ENCODE results near the gene LZTR1. TPM values are rescaled to one million over a fixed set of nuclear protein-coding genes. Genes with fewer than 3 reads are reported as not detected.
"Not testable (repeated sequence)": the region's sequence is repeated elsewhere in the genome, so short reads cannot be mapped to it uniquely, and the experiment has no call there.

The LZTR1 gene
- polyA plus RNA-seq, 4 donors: 22.7 to 38.0 (median 28.7) TPM

- peak; percentile 68 to 78 for DNase-seq
- Histone ChIP-seq H3K27ac (ENCODE audit: low read depth in 1 of 3, low read length in 2 of 3) (peak overlapping the region in 2 of 3 donors; percentile 8 to 47), H3K9me3 (ENCODE audit: control insufficient read depth in 2 of 2, insufficient read depth in 1 of 2, low read depth in 1 of 2, low read length in 1 of 2) (no peaks in the 10 kb centered on the region), H3K36me3 (ENCODE audit: control insufficient read depth in 3 of 3, insufficient read depth in 2 of 3, low read depth in 1 of 3, low read length in 3 of 3) (no peaks in the 10 kb centered on the region), H3K4me3 (ENCODE audit: low read depth in 1 of 3, low read length in 3 of 3) (no peak overlapping the region), H3K4me1 (ENCODE audit: control insufficient read depth in 3 of 3, insufficient read depth in 2 of 3, low read depth in 1 of 3, low read length in 2 of 3) (peaks cover 0 to 32% (median 2%) of the 10 kb centered on the region in 3 donors), H3K27me3 (ENCODE audit: control insufficient read depth in 3 of 3, insufficient read depth in 3 of 3, low read length in 3 of 3) (peaks cover 0 to 17% (median 0%) of the 10 kb centered on the region in 3 donors)
- 50 to 77% (median 55%) methylated on average over 6 of the region's 6 CpGs for WGBS, 3 donors
- FAIRE-seq: no peak
Observed at GRCh38 chr22:21042978-21043859, 61.1 kb downstream of the LZTR1 start.

- WGBS, 3 donors: 76 to 86% (median 78%) methylated on average over 14 to 15 of the region's 15 CpGs
- Histone ChIP-seq H3K9me3 (ENCODE audit: control insufficient read depth in 2 of 2, insufficient read depth in 1 of 2, low read depth in 1 of 2, low read length in 1 of 2) (no peaks in the 10 kb centered on the region), H3K4me3 (ENCODE audit: low read depth in 1 of 3, low read length in 3 of 3) (no peak overlapping the region), H3K36me3 (ENCODE audit: control insufficient read depth in 3 of 3, insufficient read depth in 2 of 3, low read depth in 1 of 3, low read length in 3 of 3) (no peaks in the 10 kb centered on the region), H3K27me3 (ENCODE audit: control insufficient read depth in 3 of 3, insufficient read depth in 3 of 3, low read length in 3 of 3) (peaks cover 0 to 17% (median 0%) of the 10 kb centered on the region in 3 donors), H3K4me1 (ENCODE audit: control insufficient read depth in 3 of 3, insufficient read depth in 2 of 3, low read depth in 1 of 3, low read length in 2 of 3) (peaks cover 0 to 29% (median 2%) of the 10 kb centered on the region in 3 donors), H3K27ac (ENCODE audit: low read depth in 1 of 3, low read length in 2 of 3) (peak overlapping the region in 2 of 3 donors; percentile 17 to 47)
- no peak for DNase-seq
- no peak for FAIRE-seq
Observed at GRCh38 chr22:21043860-21044535, 61.9 kb downstream of the LZTR1 start.

- H3K36me3 ChIP-seq (ENCODE audit: control insufficient read depth in 3 of 3, insufficient read depth in 2 of 3, low read depth in 1 of 3, low read length in 3 of 3): no peaks in the 10 kb centered on the region
- no peaks in the 10 kb centered on the region for H3K9me3 ChIP-seq (ENCODE audit: control insufficient read depth in 2 of 2, insufficient read depth in 1 of 2, low read depth in 1 of 2, low read length in 1 of 2)
- H3K27me3 ChIP-seq (ENCODE audit: control insufficient read depth in 3 of 3, insufficient read depth in 3 of 3, low read length in 3 of 3): peaks cover 0 to 17% (median 0%) of the 10 kb centered on the region in 3 donors
- no peak overlapping the region for H3K27ac ChIP-seq (ENCODE audit: low read depth in 1 of 3, low read length in 2 of 3)
- H3K4me3 ChIP-seq (ENCODE audit: low read depth in 1 of 3, low read length in 3 of 3): peak overlapping the region in 1 of 3 donors; percentile 44
- FAIRE-seq (no peak), DNase-seq (peak in 1 of 2 donors; percentile 19)
- peaks cover 0 to 29% (median 2%) of the 10 kb centered on the region in 3 donors for H3K4me1 ChIP-seq (ENCODE audit: control insufficient read depth in 3 of 3, insufficient read depth in 2 of 3, low read depth in 1 of 3, low read length in 2 of 3)
- 6 to 15% (median 11%) methylated on average over 15 of the region's 15 CpGs for WGBS, 3 donors
Observed at GRCh38 chr22:21044931-21045584, 63.0 kb downstream of the LZTR1 start.

GRCh38 chr22:21045585-21046294 lies 63.6 kb downstream of the LZTR1 start, which contains the start of gene LRRC74B:
Gene LRRC74B, plus strand, starts transcription at chr22:21045946. Its CDS starts 41 bp downstream, at chr22:21045987.
- 7 to 11% (median 11%) methylated on average over 44 to 47 of the region's 47 CpGs for WGBS, 3 donors
- no peak for FAIRE-seq
- peak within 1 kb of the TSS in 1 of 3 donors; percentile 22 for H3K27ac ChIP-seq (ENCODE audit: low read depth in 1 of 3, low read length in 2 of 3)

GRCh38 chr22:21047035-21047661 lies 65.1 kb downstream of the LZTR1 start:
- FAIRE-seq: no peak
- 82 to 87% (median 82%) methylated on average over 14 of the region's 14 CpGs for WGBS, 3 donors

More at GRCh38 chr22:21045585-21046294, 63.6 kb downstream of the LZTR1 start, which contains the start of gene LRRC74B:
- H3K27me3 ChIP-seq (ENCODE audit: control insufficient read depth in 3 of 3, insufficient read depth in 3 of 3, low read length in 3 of 3): peaks cover 0 to 17% (median 0%) of the 10 kb centered on the region in 3 donors
- H3K4me1 ChIP-seq (ENCODE audit: control insufficient read depth in 3 of 3, insufficient read depth in 2 of 3, low read depth in 1 of 3, low read length in 2 of 3): peaks cover 0 to 29% (median 2%) of the 10 kb centered on the region in 3 donors
- DNase-seq: peak; percentile 80 to 90
- no peaks in the 10 kb centered on the region for H3K36me3 ChIP-seq (ENCODE audit: control insufficient read depth in 3 of 3, insufficient read depth in 2 of 3, low read depth in 1 of 3, low read length in 3 of 3)
- H3K4me3 ChIP-seq (ENCODE audit: low read depth in 1 of 3, low read length in 3 of 3): peak within 1 kb of the TSS in 1 of 3 donors; percentile 44
- H3K9me3 ChIP-seq (ENCODE audit: control insufficient read depth in 2 of 2, insufficient read depth in 1 of 2, low read depth in 1 of 2, low read length in 1 of 2): no peaks in the 10 kb centered on the region

GRCh38 chr22:21047730-21048129 lies 65.6 kb downstream of the LZTR1 start:
- no peaks in the 10 kb centered on the region for H3K9me3 ChIP-seq (ENCODE audit: control insufficient read depth in 2 of 2, insufficient read depth in 1 of 2, low read depth in 1 of 2, low read length in 1 of 2)
- peaks cover 0 to 29% (median 2%) of the 10 kb centered on the region in 3 donors for H3K4me1 ChIP-seq (ENCODE audit: control insufficient read depth in 3 of 3, insufficient read depth in 2 of 3, low read depth in 1 of 3, low read length in 2 of 3)
- DNase-seq (no peak), FAIRE-seq (no peak)
- H3K36me3 ChIP-seq (ENCODE audit: control insufficient read depth in 3 of 3, insufficient read depth in 2 of 3, low read depth in 1 of 3, low read length in 3 of 3): no peaks in the 10 kb centered on the region
- WGBS, 3 donors: 61 to 74% (median 65%) methylated on average over 5 to 7 of the region's 7 CpGs
- peaks cover 0 to 17% (median 0%) of the 10 kb centered on the region in 3 donors for H3K27me3 ChIP-seq (ENCODE audit: control insufficient read depth in 3 of 3, insufficient read depth in 3 of 3, low read length in 3 of 3)
- H3K4me3 ChIP-seq (ENCODE audit: low read depth in 1 of 3, low read length in 3 of 3): no peak overlapping the region
- H3K27ac ChIP-seq (ENCODE audit: low read depth in 1 of 3, low read length in 2 of 3): no peak overlapping the region

More at GRCh38 chr22:21047035-21047661, 65.1 kb downstream of the LZTR1 start:
- Histone ChIP-seq H3K9me3 (ENCODE audit: control insufficient read depth in 2 of 2, insufficient read depth in 1 of 2, low read depth in 1 of 2, low read length in 1 of 2) (no peaks in the 10 kb centered on the region), H3K36me3 (ENCODE audit: control insufficient read depth in 3 of 3, insufficient read depth in 2 of 3, low read depth in 1 of 3, low read length in 3 of 3) (no peaks in the 10 kb centered on the region), H3K4me1 (ENCODE audit: control insufficient read depth in 3 of 3, insufficient read depth in 2 of 3, low read depth in 1 of 3, low read length in 2 of 3) (peaks cover 0 to 29% (median 2%) of the 10 kb centered on the region in 3 donors), H3K27ac (ENCODE audit: low read depth in 1 of 3, low read length in 2 of 3) (no peak overlapping the region), H3K27me3 (ENCODE audit: control insufficient read depth in 3 of 3, insufficient read depth in 3 of 3, low read length in 3 of 3) (peaks cover 0 to 17% (median 0%) of the 10 kb centered on the region in 3 donors), H3K4me3 (ENCODE audit: low read depth in 1 of 3, low read length in 3 of 3) (no peak overlapping the region)
- no peak for DNase-seq

- not testable (repeated sequence) for H3K27ac ChIP-seq (ENCODE audit: low read depth in 1 of 3, low read length in 2 of 3); H3K4me3 ChIP-seq (ENCODE audit: low read depth in 1 of 3, low read length in 3 of 3); H3K9me3 ChIP-seq (ENCODE audit: control insufficient read depth in 2 of 2, insufficient read depth in 1 of 2, low read depth in 1 of 2, low read length in 1 of 2); FAIRE-seq; H3K36me3 ChIP-seq (ENCODE audit: control insufficient read depth in 3 of 3, insufficient read depth in 2 of 3, low read depth in 1 of 3, low read length in 3 of 3); DNase-seq
- Histone ChIP-seq H3K27me3 (ENCODE audit: control insufficient read depth in 3 of 3, insufficient read depth in 3 of 3, low read length in 3 of 3) (peaks cover 0 to 17% (median 0%) of the 10 kb centered on the region in 3 donors), H3K4me1 (ENCODE audit: control insufficient read depth in 3 of 3, insufficient read depth in 2 of 3, low read depth in 1 of 3, low read length in 2 of 3) (peaks cover 0 to 22% (median 2%) of the 10 kb centered on the region in 3 donors)
- 70 to 78% (median 76%) methylated on average over 5 of the region's 5 CpGs for WGBS, 3 donors
Observed at GRCh38 chr22:21048448-21048847, 66.4 kb downstream of the LZTR1 start.
